Measurements from ENCODE around the gene ZFP36L2.

DNA sequence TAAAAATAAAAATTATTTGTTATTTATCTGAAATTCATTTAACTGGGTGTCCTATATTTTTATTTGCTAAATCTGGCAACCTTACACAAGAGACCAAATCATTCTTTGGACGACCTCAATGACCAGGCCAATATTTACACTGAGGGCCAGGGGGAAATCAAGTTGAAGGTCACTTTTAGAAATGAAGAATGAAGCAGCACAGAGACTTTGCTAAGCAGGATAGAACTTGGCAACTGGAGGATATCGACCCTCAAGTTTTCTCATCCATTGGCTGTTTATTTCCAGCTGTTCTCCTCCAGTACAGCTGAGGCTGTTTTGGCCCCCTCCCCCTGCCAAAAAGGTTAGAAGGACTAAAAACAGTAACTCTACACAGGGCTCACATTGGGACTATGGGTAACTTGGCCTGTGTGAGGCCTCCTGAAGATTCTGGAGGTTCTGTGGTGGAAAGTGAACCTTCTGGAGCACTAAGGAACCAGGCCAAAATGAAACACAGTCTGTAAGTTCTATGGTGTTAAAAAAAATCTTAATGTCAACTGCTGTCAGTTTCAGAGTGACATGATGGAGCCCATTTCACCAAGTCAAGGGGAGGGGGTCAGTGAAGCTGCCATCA is 32.2 kb upstream of the ZFP36L2 start:
- TF ChIP-seq POLR2AphosphoS5 (IDR thresholded peaks at IDR 0.05; ENCODE audit: borderline replicate concordance, low read depth, low read length) (no peak), EZH2 (IDR thresholded peaks at IDR 0.05) (no peak), FOXP2 (optimal IDR thresholded peaks at IDR 0.05; ENCODE audit: control extremely low read depth, extremely low read length, insufficient read depth) (no peak)
